ENCODE results near the gene ACACA.

Gene ACACA

DNA sequence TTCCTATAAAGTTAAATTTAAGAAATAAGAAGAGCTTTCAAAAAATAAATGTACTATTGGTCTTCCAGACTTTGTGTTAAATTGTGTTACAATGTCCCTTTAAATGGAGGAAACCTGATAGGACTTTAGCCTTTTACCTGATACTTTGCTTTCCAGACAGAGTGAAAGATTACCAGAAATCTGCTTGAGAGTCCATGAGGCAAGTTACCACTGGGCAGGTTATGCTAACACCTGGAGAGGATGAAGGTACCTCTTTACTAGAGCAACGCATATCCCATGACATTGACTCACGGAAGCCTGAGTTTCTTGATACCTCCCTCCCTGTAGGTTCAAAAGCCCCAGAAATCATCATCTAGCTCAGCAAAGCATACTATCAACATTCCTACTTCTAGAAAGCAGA is 174.7 kb downstream of the ACACA start:
- no peak for DNase-seq (ENCODE audit: low read depth in 2 of 2)

DNA sequence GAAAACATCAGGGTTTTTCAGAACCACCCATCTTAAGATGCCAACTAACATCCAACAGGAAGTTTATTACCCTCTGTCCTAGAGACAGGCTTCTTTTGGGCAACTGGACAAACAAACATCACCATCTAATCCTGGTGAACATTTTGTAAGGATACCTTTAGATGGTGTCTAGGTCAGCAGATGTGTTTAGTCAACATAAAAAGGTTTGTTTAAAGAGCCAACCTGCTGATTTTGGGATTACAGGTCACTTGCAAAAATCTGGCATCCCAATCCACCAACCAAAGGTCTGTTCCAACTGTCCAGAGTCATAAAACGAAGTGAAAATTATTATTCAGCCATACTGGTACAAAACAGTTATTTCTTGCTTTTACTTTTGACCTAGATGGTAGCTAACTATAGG is 176.0 kb downstream of the ACACA start:
- DNase-seq (ENCODE audit: low read depth in 2 of 2): no peak

DNA sequence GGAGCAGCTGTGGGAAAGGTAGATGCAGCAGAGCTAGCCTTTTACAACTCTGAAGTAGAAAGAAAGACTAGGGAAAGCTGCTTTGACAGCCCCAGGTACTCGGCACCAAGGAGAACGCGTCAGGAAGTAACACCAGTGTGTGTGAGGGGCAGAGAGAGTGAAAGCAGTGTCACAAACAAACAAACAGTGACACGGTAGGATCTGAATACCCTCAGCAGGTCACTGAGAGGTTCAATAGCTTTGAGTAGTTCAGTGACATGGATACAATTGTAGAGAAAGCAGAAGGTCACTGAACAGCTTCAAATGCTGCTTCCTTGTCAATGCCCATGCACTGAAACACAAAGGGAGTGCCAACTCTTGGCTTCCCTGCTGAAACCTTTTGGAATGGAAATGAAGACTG is 181.2 kb downstream of the ACACA start:
- no peak for DNase-seq (ENCODE audit: low read depth in 2 of 2)

DNA sequence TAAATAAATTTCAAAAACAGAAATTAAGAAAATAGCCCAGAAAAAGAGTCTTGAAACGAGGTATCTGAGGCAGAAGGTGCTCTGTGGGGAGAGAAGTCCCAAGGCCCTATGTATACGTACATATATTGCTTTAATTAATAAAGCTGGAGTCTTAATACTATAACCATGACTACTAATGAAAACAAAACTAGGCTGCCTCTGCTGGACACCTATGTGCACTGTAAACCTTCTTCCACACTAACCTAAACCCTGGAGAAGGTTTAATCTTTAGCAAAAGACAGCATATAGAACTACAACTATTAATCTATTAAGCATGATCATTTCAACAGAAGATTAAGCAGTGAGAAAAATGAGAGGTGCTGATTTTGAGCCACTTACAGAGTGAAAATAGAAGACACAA is 184.8 kb downstream of the ACACA start:
- DNase-seq (ENCODE audit: low read depth in 2 of 2): no peak

DNA sequence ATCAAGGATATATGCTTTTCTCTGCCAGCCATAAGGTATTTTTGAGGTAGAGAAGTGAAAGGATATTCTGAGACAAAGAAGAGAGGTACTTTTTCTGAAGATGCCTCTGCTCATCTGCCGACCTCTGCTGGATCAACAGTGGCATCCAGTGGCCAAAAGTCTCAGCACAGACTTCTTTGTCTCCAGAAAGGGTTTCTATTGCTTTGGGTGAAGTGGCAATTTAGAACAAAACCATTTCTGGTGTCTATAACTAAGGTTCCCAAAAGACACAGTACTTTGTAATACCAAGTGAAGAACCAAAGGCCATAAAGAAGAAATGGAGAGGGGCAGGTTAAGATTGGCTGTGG is 186.1 kb downstream of the ACACA start:
- no peak for DNase-seq (ENCODE audit: low read depth in 2 of 2)

DNA sequence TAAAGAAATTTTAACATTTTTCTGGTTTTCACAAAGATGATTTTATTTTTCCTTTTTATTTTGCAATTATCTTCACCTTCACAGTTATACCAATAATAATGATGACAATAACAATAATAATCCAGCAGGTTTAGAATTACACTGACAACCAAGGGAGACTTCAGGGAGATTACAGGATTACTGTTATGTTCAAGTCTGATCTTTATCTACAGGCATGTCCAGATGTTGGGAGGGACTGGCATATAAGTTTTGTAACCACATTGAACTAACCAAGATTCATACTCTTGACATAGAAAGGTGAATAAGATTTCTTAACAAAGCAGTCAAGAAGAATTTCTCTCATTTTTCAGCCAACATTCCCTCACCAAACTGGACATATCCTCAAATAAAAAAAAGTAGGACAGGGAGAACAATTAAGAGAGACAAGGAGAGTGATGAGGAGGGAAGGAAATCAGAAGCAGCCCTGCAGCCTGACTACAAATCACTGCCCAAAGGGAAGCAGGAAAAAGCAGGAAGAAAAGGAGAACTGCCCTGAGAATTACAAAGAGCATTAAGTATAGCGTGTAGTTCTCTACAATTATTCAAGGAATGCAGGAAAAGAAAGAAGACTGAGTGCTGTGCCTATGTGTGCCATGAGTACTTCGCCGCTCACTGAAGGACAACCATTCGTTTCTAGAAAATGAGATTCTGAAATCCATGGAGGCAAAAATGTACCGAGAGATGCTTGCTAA is 186.6 kb downstream of the ACACA start:
- no peak for DNase-seq (ENCODE audit: low read depth in 2 of 2)

DNA sequence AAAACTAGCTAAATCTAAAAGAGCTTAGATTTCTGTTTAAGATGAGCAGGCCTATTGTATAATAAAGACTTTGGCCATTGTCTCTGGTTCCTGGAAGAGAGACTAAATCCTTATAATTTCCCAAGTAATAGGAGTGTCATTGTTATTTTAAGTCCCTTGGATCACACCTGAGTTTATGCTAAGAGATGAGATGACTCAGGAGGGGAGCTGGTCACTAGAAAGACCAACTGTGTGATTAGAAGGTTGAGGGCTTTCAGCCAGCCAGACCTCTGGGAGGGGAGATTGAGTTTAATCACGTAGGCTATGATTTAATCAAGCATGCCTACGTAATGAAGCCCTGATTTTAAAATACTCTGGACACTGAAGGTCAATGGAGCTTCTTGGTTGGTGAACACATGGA is 187.8 kb downstream of the ACACA start:
- DNase-seq (ENCODE audit: low read depth in 2 of 2): no peak

DNA sequence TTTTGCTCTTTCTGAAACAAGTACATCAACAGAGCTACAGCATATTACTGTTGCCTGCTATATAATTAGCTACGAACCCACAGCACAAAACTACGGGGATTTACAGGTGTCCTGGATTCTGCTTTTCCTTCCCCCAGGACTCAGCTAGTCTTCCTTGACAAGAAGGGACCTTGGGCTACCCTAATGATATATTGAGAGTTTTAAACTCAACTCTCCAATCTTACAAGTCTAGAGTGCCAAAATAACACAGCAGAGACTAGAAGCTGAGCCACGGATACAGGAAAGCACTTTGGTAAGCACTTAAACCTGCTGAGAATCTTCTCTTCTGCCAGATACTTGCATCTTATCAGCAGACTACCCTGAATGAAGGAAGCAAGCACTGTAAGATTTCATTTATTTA is 192.2 kb downstream of the ACACA start:
- DNase-seq (ENCODE audit: low read depth in 2 of 2): no peak

DNA sequence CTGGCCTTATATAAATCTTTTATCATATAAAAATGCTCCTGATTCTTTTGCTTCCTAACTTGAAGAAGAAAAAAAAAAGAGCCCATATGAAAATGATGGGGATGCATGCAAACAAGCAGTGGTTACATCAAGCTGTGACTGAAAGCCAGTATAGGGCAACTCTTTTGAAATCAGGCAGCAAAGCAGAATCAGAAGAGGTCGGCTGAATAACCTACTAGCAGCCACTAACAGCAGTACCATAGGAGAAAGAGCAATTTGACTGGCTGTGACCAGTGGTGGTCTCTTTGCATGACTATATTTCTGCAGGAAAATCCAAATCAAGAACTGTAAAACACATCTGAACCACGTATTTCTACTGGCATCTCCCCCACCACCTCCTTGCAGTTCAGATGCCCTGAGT is 192.7 kb downstream of the ACACA start:
- no peak for DNase-seq (ENCODE audit: low read depth in 2 of 2)

DNA sequence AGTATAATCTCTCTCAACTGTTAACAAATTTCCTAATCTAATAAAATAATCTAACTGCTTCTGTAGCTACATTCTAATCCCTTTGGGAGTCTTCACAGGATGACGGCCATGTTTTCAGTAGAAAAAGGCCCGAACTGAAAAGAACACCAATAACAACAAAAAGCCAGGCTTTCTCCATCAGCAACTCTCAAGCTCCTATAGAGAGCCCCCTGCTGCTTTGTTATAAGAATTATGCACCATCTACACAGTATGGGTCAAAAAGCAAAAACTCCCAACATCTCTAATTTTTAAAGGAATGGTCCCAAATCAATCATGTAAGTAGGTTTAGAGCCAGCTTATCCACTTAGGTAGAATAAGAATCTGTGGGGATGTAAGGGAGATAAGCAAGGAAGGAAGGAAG is 194.5 kb downstream of the ACACA start:
- no peak for DNase-seq (ENCODE audit: low read depth in 2 of 2)

DNA sequence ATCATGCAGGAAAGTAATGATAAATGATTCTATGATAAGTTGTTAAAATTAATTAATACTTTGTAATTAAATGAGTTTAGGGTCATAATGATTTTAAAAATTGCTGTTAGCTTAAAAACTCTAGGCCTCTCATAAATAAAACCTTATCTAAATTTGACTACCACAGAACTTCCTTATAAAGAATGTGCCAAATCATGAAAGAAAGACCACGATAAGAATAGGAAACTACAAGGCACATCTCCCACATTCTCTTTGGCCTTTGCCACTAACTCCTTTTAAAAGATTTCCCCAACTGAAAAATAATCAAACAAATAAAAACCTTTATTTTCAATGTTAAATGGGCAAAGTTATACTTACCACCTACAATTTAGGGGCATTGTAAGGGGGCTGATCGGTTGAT is 195.5 kb downstream of the ACACA start:
- no peak for DNase-seq (ENCODE audit: low read depth in 2 of 2)

DNA sequence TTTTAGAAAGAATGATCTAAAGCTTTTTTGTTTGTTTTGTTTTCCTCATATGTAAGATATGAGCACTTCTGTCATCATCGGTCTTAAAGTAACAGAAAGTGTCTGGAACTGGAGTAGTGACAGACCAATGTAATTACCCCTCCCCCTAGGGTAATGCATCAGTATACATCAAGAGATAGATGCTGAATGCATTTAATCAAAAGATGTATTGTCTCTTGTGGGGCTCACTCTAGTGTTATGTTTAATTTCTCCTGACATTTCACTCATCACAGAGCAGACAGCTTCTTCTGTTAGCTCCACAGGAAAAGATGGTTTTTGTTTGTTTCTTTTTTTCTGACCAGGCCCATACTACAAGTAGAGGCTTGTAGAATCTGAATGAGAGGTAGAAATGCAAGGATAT is 199.5 kb downstream of the ACACA start:
- DNase-seq (ENCODE audit: low read depth in 2 of 2): no peak

DNA sequence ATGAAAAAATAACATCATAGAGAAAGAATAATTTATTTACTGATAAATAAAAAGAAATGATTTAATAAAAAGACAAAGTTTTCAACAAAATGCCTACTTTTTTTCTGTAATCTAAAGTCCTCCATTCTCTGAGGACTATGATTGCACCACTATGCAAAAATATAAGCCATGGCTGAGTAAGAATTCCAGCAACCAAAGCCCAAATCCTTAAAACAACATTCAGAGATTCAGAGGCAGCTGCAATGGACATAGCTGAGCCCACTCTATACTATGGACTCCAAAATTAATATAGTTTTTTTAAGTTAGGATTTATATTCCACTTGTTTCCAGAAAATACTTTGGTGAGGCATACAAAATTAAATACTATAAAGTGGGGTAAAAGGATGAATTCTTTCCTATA is 200.3 kb downstream of the ACACA start:
- DNase-seq (ENCODE audit: low read depth in 2 of 2): no peak

DNA sequence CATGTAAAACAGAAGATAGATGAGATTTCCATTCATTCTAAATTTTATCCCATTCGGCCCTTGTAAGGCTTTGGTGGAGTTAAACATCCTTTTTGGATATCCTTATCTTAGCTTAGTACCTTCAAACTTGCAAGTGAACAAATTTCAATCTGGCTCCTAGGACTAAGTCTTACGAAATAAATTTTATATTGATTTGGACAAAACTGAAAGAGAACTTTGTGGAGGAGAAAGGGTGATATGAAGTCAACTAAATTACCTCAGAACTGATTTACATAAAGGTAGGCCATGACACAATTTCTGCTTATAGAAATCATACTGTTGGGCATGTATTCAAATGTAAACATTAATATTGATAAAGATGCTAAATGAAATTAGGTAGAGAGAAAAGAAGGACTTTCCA is 206.1 kb downstream of the ACACA start:
- DNase-seq (ENCODE audit: low read depth in 2 of 2): no peak

DNA sequence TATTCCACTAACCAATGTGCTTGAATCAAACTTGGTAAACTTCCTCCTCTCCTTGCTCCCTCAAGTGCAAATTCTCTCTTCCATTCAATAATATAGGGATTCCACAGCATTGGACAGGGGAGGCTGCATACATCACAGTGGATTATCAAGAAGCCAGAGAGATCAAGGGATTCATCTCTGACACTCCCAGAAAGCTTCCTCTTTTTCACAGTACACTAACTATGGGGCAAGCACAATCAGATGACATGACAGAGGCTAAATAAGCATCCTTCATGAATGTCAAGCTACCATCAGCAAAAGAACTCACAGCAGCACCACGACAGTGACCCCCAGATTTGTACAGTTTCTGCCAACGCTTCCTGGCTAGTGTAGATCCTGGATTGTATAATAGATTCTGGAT is 209.3 kb downstream of the ACACA start:
- DNase-seq (ENCODE audit: low read depth in 2 of 2): no peak

DNA sequence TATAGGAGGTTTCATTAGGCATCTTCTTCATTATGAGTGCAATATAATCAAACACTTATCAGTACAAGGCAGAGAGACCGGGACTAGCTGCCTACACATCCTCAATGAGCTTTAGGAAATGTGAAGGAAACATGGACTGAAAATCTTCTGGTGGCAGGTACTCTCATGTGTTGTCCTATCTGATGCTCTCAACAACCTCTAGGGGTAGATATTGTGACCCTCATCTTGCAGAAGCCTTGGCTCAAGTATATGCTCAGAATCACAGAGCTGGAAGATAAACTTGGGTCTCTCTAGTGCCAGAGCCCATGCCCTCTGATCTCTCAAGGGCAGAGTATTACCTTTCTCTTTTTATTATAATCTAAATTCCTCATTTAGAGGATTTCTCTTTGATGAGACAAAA is 212.4 kb downstream of the ACACA start:
- DNase-seq (ENCODE audit: low read depth in 2 of 2): no peak

DNA sequence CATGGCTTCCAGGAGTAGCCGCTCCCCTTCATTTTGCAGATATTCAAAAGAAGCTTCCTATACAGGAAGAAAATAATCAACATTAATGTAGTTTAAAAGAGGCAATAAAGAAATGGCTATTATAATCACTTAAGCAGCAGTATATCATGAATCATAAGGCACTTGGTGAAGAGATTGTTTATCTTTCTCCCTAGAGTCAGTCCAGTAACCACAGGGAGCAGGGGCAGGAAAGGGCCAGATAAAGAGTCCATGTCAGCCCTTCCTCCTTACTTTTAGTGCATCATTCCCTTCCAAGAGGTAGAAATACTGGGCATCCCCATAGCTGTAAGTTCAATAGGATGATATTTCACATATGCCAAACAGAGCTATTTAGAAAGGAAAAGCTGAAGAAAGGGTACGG is 215.4 kb downstream of the ACACA start:
- DNase-seq (ENCODE audit: low read depth in 2 of 2): no peak

DNA sequence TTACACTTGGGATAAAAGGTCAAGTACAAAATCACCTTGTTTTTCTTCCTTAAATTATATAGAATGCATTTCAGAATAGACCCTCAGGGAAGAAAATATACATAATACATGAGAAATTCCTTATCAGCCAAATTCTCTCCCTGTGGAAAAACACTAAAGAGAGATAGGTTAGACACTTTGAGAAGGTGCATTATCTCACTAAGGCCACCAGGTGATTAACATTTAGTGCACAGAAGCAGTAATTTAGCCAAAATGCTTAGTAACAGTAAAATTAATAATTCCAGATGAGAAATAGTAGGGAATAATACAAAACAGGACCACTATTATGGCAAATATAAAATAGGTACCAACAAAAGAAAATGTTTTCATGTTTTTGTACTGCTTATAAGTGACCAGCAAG is 216.1 kb downstream of the ACACA start:
- DNase-seq (ENCODE audit: low read depth in 2 of 2): no peak

DNA sequence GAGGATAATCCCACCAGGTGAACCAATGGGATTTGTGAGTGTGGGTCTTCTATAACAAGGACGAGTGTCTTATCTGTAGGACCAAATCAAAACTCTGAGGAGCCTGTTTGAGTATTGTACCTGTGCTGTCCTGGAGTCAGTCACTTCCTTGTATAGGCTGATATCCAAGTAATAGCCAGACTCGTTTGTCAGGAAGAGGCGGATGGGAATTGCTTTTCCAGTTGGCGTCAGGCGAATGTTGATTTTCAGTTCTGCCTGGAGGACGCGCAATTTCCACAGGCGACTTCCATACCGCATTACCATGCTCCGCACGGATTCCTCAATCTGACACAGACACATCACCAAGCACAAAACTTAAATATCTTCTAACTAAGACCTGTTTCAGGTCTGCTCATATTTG is 218.5 kb downstream of the ACACA start:
- DNase-seq (ENCODE audit: low read depth in 2 of 2): no peak

DNA sequence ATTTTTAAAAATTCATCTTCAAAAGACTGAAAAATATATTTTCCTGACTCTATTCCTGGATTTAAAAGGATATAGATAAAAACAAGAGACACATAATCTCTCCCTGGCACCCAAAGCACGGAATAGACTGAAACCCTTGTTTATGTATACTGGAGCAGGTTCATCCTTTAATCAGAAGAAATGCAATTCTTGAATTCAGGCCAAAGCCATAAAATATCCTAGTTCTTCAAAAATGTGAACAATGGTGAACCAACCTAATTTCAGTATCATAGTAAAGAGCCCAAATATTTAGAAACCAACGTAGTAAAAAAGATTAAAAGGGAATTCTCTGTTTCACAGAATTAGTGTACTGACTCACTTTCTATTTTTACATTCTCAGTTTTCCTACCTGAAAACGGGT is 219.4 kb downstream of the ACACA start:
- DNase-seq (ENCODE audit: low read depth in 2 of 2): no peak

DNA sequence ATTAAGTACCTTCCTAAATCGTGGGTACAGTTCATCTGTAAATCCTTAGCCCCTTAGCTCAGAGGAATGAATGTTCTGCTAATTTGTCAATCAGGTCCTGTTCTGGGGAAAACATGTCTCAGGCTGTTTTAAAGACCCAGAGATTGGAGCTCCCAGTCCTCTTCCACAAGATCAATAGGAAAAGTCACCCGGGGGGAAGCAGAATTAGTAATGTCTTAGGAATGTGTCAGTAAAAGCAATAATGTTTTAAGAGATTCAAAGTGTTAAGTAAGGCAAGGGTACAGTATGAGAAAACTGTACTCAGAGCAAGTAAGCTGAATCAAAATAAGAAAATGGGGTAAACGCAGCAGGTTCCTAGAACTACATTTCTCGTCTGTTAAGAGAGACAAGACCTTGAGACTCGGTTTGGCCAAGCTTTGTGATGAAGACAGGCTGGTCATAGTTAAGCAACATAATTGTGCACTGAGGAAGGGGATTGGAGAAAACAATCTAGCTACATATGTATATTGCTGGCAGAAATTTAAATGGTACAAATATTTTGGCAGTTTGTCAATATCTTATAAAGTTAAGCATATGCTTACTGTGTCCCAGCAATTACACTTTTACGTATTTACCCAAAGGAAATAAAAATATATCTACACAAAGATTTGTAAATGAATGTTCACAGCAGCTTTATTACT is 223.7 kb downstream of the ACACA start:
- DNase-seq (ENCODE audit: low read depth in 2 of 2): no peak

DNA sequence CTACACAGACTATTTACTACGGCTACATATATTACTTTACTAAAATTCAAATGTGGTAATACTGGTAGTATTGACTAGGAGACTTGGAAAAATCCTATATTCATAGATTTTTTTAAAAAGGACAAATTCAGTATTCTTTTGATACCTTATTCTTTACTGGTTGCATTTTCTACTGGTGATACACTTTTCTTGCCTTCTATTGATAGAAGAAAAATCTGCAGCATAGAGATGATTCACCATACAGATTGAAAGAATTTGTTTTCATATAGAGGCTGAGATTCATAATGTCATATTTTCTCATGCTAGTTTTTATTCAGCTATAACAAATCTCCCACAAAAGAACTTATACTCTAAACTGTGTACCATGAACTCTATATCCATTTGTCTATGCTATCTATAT is 226.3 kb downstream of the ACACA start:
- no peak for DNase-seq (ENCODE audit: low read depth in 2 of 2)

DNA sequence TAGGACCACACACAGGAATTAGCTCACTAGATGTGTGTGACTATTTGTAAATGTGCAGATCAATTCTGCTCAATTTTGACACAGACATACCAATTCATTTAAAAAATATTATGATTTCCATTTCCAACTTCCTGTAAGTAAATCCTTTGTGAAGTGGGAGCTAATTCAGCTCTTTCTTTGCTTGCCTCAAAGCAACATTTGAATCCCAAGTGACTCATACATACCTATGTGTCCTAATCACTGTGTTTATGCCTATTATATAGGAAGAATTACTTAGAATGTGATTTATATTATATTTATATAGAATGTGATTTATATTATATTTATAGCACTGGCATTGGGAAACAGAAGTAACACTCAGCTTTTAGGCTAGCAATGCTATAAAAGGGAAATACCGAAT is 226.7 kb downstream of the ACACA start:
- no peak for DNase-seq (ENCODE audit: low read depth in 2 of 2)

DNA sequence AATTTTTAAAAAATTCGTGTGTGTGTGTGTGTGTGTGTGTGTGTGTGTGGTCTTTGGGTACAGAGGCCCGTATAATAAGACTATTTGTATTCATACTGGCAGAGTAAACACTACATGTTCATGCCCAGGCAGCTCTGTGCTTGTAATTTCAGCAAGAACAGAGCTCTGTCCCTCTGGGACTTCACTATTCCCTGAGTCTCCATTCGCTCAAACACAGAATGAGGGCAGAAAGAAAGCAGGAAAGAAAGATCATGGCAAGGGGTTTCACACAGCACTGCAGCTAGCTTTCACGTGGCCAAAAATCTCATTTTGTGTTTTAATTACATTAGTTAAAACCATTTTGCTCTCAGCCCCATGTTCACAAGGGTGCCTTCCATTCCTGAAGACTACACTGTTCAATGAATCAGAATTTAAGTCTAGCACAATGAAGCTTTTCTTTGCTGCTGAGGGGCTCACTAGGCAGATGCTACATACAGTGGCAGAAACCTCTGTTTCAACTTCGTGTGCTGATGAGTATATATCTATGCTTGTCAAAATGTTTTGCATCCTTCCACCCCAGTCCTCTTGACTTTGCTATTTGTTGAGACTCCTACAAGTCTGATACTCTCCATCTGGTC is 229.3 kb downstream of the ACACA start:
- no peak for DNase-seq (ENCODE audit: low read depth in 2 of 2)
